LHCN-M2 (cell line): ENCODE measurements around the gene CFAP299. TPM values are rescaled to one million over a fixed set of nuclear protein-coding genes. Genes with fewer than 3 reads are reported as not detected.
A peak's percentile ranks its signal among the peaks of the same experiment; 100 is the strongest.
"Not testable (repeated sequence)": the region's sequence is repeated elsewhere in the genome, so short reads cannot be mapped to it uniquely, and the experiment has no call there.

Experiments used
- DNase-seq: peaks from one replicate; pipeline ENCODE4 v3.0.0-alpha.2; 2012; ENCODE audit warnings: low read depth
- polyA plus RNA-seq: library from polyadenylated mRNA; unstranded; fragments of >200 nt; gene quantifications from one replicate; pipeline ENCODE4 v1.2.1, GENCODE V29; 2012; ENCODE audit warnings: missing spikeins
- total RNA-seq: library from RNA; depleted of rRNA; stranded (reverse); fragments of >200 nt; gene quantifications from 2 replicates; pipeline ENCODE4 v1.2.3, GENCODE V29; 2014; rRNA removed

Gene CFAP299
- total RNA-seq = 0.71 and 1.3 TPM in 2 replicates
- 2.2 TPM for polyA plus RNA-seq

GRCh38 chr4:80335554-80336358, at the start of gene CFAP299:
CFAP299 (plus strand) TSS chr4:80335730.
- peak; percentile 91 for DNase-seq

- DNase-seq = no peak
These were observed 49.1 kb upstream of the CFAP299 start for GRCh38 chr4:80286451-80286850.

DNA sequence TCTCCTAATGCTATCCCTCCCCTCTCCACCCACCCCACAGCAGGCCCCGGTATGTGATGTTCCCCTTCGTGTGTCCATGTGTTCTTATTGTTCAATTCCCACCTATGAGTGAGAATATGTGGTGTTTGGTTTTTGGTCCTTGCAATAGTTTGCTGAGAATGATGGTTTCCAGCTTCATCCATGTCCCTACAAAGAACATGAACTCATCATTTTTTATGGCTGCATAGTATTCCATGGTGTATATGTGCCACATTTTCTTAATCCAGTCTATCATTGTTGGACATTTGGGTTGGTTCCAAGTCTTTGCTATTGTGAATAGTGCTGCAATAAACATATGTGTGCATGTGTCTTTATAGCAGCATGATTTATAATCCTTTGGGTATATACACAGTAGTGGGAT, 44.9 kb upstream of the CFAP299 start:
- not testable (repeated sequence) for DNase-seq

DNA sequence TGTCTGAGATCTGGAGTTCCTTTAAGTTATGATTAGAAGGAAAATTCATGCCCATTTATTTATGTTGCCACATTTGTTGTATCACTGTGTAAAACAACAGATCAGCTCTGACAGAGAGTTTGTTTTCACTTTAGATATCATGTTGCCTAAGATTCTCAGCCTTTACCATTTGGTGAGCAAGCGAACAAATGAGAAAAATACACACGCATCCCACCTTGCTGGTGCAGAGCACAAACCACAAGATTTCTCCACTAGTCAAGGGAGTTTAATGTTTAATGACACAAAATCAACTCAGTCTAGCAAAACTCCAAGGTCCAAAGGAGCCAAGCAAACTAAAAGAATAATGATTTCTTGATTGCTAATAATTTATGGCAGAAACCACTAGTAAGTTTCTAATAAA, 41.3 kb upstream of the CFAP299 start:
- no peak for DNase-seq

DNA sequence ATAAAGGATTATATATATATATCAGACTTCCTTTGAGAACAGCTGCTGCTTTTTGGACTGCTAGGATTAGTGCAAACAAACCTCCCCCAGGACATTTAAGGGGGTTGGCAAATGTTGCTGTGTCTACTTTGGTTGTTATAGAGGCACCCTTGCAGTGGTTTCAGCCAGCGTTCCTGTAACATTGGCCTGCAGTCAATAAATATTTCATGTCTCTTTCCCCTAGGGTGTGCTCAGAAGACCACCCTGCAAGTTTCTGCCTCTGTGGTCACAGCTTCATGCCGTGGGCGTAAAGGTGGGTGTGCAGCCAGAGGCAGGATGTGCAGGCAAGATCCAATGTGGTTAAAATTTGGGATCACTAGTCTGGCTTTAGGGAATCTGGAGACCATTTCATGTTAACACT, 40.2 kb upstream of the CFAP299 start:
- DNase-seq = no peak

GRCh38 chr4:80295826-80296225, 39.7 kb upstream of the CFAP299 start:
- no peak for DNase-seq

GRCh38 chr4:80301884-80302283, 33.6 kb upstream of the CFAP299 start:
- DNase-seq = no peak

GRCh38 chr4:80302616-80303223, 32.8 kb upstream of the CFAP299 start:
- no peak for DNase-seq

- peak; percentile 87 for DNase-seq
These were observed 30.1 kb upstream of the CFAP299 start for GRCh38 chr4:80305466-80305865.

- DNase-seq = peak; percentile 56
These were observed 29.3 kb upstream of the CFAP299 start for GRCh38 chr4:80306260-80306659.

- DNase-seq = peak; percentile 54
These were observed 28.3 kb upstream of the CFAP299 start for GRCh38 chr4:80307183-80307735.

- peak; percentile 71 for DNase-seq
These were observed 27.6 kb upstream of the CFAP299 start for GRCh38 chr4:80307774-80308465.

GRCh38 chr4:80308466-80308822, 27.1 kb upstream of the CFAP299 start:
- no peak for DNase-seq

DNA sequence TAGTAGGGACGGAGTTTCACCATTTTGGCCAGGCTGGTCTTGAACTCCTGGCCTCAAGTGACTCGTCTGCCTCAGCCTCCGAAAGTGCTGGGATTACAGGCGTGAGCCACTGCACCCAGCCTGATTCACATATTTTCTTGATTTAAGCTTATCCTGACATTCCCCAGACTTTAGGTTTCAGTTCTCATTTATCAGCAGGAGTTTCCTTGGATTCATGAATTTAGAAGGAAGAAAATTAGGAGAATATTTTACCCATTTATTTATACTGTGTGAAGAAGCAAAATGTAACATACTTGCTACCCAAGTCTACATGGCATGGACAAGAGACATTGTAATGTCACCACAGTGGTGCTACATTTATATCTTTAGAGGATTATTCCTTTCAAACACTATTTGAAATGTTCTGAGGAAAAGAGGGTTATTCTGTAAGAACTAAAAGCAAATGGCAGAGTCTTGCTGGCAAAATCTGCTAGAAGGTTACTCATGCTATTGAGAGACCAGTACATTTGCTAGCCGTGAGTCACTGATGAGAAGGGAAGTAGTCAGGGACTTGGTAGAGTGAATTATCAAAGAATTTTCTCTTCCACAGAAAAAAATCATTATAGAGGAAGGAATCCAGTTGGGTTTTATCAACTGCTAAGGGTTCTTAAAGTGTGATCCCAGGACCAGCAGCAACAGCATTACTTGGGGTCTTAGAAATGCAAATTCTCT, 26.1 kb upstream of the CFAP299 start:
- DNase-seq = peak; percentile 95

GRCh38 chr4:80311130-80311529, 24.4 kb upstream of the CFAP299 start:
- peak; percentile 43 for DNase-seq

GRCh38 chr4:80312124-80312523, 23.4 kb upstream of the CFAP299 start:
- DNase-seq = no peak

DNA sequence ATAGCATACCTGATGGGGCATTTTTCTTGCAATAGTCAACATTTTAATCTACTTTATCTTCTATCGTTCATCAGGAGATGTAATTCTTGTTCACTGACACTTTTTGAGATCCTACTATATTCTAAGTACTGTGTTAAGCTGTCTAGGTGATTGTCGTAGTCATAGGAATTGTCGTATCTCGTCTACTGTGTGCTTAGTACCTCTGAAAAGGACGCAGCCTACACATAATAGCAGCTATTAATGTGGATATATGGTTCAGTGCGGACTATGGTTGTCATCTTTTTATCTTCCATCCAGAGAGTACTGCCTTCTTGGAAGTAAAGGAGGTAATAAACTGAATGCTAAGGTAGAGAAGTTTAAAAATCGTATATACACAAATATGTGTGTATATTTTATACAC, 21.9 kb upstream of the CFAP299 start:
- DNase-seq = no peak

- not testable (repeated sequence) for DNase-seq
These were observed 19.7 kb upstream of the CFAP299 start for GRCh38 chr4:80315848-80316247.

DNA sequence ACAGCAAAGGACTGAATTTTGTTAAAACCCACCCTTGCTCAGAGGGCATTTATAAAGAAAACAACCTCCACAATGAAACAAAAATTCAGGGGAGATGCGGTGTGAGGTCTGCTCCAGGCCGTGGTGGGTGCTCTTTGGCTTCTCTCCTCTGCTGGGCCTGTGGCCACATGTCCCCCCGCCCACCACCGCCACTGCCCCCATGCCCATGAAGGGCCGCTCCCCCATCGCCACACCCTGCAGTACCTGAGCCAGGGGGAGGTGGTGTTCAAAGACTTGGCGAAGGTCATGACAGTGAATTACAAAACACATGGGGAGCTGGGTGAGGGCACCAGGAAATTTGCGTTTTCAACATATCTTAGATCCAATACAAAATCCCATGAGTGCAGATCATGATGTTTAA, 14.2 kb upstream of the CFAP299 start:
- no peak for DNase-seq

- DNase-seq = no peak
These were observed 13.8 kb upstream of the CFAP299 start for GRCh38 chr4:80321776-80322175.

GRCh38 chr4:80322716-80323115, 12.8 kb upstream of the CFAP299 start:
- DNase-seq = peak; percentile 52

GRCh38 chr4:80324171-80324570, 11.4 kb upstream of the CFAP299 start:
- DNase-seq = no peak
